ENCODE measurements around the gene PGM2L1.
"Not testable (repeated sequence)": the region's sequence is repeated elsewhere in the genome, so short reads cannot be mapped to it uniquely, and the experiment has no call there.

PGM2L1 gene

GRCh38 chr11:74338963-74339362, 59.3 kb downstream of the PGM2L1 start:
- DNase-seq (ENCODE audit: low read depth), result no peak

GRCh38 chr11:74333193-74333592, 65.0 kb downstream of the PGM2L1 start:
- DNase-seq (ENCODE audit: low read depth), result no peak

GRCh38 chr11:74332291-74332690, 65.9 kb downstream of the PGM2L1 start:
- DNase-seq (ENCODE audit: low read depth), result no peak

GRCh38 chr11:74331000-74331399, 67.2 kb downstream of the PGM2L1 start:
- not testable (repeated sequence) for DNase-seq (ENCODE audit: low read depth)

GRCh38 chr11:74330075-74330858, 68.0 kb downstream of the PGM2L1 start:
- DNase-seq (ENCODE audit: low read depth), result no peak

GRCh38 chr11:74327076-74327475, 71.2 kb downstream of the PGM2L1 start:
- DNase-seq (ENCODE audit: low read depth), result no peak

- DNase-seq (ENCODE audit: low read depth), result no peak
Measured at GRCh38 chr11:74326665-74327064, 71.6 kb downstream of the PGM2L1 start.

GRCh38 chr11:74325649-74326645, 72.3 kb downstream of the PGM2L1 start:
- DNase-seq (ENCODE audit: low read depth), result no peak

- DNase-seq (ENCODE audit: low read depth), result no peak
Measured at GRCh38 chr11:74322667-74323066, 75.6 kb downstream of the PGM2L1 start.

- no peak for DNase-seq (ENCODE audit: low read depth)
Measured at GRCh38 chr11:74321487-74322188, 76.6 kb downstream of the PGM2L1 start.

- DNase-seq (ENCODE audit: low read depth), result no peak
Measured at GRCh38 chr11:74320538-74320937, 77.7 kb downstream of the PGM2L1 start.

GRCh38 chr11:74319139-74319816, 79.0 kb downstream of the PGM2L1 start:
- no peak for DNase-seq (ENCODE audit: low read depth)

- DNase-seq (ENCODE audit: low read depth), result no peak
Measured at GRCh38 chr11:74318241-74318932, 79.8 kb downstream of the PGM2L1 start.

GRCh38 chr11:74316772-74317505, 81.3 kb downstream of the PGM2L1 start:
- no peak for DNase-seq (ENCODE audit: low read depth)

- DNase-seq (ENCODE audit: low read depth), result no peak
Measured at GRCh38 chr11:74312326-74312725, 85.9 kb downstream of the PGM2L1 start.

GRCh38 chr11:74311352-74311926, 86.8 kb downstream of the PGM2L1 start, which contains the start of gene P4HA3:
Gene P4HA3 (minus strand): TSS chr11:74311640. CDS start chr11:74311611, 29 bp downstream.
- peak; percentile 15 for DNase-seq (ENCODE audit: low read depth)

- no peak for DNase-seq (ENCODE audit: low read depth)
Measured at GRCh38 chr11:74310857-74311256, 87.4 kb downstream of the PGM2L1 start.

GRCh38 chr11:74307434-74307833, 90.8 kb downstream of the PGM2L1 start:
- no peak for DNase-seq (ENCODE audit: low read depth)

- no peak for DNase-seq (ENCODE audit: low read depth)
Measured at GRCh38 chr11:74306435-74307175, 91.6 kb downstream of the PGM2L1 start.

Measured in T follicular helper cell (primary cell).